HG02588 (cell line): Measurements from ENCODE around the gene MED25.
A peak's percentile ranks its signal among the peaks of the same experiment; 100 is the strongest.

Experiments
- ATAC-seq: cut with Tn5 transposase; IDR thresholded peaks from one replicate; pipeline ENCODE4 v1.9.1; 2021; ENCODE audit warnings: mild to moderate bottlenecking, moderate library complexity; ENCODE audit not compliant: unreplicated experiment

MED25 gene

DNA sequence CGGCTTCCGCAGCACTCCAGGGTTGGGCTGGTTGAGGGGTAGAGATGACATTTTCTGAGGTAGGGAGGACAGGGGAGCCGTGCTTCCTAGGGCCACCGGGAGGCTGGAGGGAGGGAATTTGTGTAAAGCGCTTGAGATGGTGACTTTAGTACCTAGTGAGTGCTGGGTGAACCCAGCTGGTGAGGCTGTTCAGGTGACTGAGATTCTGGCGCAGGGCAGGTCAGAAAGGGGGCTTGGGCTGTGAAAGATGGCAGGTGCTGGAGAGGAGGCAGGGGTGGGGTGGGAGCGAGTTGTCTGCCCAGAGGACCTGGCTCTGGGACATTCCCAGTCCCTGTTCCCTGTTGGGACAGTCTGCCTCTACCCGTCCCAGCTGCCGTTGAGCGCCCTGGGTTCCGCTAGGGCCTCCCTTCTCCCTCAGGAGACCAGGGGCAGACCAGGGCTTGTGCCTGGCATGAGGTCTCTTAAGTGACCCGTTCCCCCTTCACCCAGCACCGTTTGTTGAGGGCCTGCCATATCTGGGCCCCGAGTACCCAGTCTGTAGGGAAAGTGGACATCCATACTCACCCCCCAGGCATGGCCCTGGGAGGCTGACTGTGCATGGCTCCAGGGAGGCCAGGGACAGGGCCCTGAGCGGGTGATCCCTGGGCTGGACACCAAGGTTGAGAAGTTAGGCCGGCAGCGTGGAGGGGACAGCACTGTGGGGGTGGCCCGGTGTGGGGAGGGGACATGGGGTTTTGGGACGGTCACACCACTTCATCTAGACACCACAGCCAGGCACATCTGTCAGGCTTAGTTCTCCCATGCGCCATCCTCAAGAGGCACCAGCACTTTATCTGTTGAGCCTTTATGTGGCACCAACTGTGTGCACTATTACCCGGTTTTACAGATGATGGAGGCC lies 37.8 kb downstream of the MED25 start:
- no peak for ATAC-seq

GRCh38 chr19:49856574-49857021 lies 38.5 kb downstream of the MED25 start:
- ATAC-seq, result no peak

GRCh38 chr19:49857061-49857837 lies 39.2 kb downstream of the MED25 start:
- no peak for ATAC-seq

- ATAC-seq, result no peak
These were observed 39.7 kb downstream of the MED25 start for GRCh38 chr19:49857838-49858087.

GRCh38 chr19:49858088-49858985 lies 40.2 kb downstream of the MED25 start:
- ATAC-seq, result no peak

DNA sequence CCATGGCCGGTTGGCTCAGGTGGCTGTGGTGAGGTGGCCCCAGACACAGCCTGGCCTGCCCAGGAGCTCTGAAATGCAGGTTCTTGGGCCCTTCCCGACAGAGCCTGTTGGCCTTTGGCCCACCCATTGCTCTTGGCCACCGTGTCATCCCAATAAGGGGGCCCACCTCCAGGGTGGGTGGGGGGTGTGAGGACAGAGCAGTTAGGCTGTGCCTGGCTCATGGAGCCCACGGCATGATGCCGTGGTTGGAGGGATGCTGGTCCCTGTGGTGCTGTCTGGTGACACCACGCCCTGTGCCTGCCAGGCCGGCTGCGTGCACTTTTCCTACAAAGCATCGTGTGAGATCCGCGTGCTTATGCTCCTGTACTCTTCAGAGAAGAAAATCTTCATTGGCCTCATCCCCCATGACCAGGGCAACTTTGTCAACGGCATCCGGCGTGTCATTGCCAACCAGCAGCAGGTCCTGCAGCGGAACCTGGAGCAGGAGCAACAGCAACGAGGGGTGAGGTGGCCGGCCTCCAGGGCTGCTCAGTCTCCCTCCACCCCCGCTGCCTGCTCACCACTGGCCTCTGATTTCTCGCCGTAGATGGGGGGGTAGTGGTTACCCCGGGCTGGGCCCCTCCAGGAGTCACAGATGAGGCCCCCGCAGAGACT lies 41.7 kb downstream of the MED25 start:
- no peak for ATAC-seq

GRCh38 chr19:49860336-49861102 lies 42.4 kb downstream of the MED25 start:
- ATAC-seq, result no peak

GRCh38 chr19:49861107-49861506 lies 43.0 kb downstream of the MED25 start:
- ATAC-seq, result no peak

DNA sequence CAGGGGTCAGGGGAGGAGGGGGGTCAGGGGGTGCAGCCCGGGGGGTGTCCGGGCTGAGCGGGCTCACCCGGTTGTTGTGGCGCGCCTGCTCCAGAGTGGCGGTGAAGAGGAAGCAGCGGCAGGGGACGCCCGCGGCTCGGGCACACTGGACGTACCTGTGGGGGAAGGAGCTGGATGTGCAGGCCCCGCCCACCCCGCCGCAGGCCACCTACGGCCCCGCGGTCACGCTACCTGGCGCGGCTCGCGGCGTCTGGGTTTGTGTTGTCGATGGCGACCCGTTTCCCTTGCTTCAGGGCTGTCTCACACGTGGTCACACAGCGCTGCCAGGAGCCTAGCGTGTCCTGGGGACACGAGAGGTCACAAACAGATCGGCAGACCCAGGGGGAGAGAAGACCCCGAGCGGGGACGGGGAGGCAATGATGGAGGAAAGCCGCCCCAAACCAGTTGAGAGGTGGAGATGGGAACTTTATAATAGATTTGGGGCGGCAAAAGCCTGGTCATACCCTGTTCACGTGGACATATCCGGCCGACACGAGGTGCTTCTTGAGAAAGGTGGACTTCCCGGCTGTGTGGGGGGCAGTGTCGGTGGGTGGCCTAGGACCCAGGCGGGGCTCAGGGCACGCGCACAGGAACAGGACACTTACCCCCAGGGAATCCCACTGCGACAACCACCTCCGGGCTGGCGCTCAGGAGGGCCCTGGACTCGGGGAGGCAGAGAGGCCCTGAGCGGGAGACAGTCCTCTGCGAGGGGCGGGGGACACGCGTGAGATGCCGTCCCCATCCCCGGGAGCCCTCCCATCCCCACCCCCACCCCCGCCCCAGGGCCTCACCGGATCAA lies 43.7 kb downstream of the MED25 start:
- no peak for ATAC-seq

DNA sequence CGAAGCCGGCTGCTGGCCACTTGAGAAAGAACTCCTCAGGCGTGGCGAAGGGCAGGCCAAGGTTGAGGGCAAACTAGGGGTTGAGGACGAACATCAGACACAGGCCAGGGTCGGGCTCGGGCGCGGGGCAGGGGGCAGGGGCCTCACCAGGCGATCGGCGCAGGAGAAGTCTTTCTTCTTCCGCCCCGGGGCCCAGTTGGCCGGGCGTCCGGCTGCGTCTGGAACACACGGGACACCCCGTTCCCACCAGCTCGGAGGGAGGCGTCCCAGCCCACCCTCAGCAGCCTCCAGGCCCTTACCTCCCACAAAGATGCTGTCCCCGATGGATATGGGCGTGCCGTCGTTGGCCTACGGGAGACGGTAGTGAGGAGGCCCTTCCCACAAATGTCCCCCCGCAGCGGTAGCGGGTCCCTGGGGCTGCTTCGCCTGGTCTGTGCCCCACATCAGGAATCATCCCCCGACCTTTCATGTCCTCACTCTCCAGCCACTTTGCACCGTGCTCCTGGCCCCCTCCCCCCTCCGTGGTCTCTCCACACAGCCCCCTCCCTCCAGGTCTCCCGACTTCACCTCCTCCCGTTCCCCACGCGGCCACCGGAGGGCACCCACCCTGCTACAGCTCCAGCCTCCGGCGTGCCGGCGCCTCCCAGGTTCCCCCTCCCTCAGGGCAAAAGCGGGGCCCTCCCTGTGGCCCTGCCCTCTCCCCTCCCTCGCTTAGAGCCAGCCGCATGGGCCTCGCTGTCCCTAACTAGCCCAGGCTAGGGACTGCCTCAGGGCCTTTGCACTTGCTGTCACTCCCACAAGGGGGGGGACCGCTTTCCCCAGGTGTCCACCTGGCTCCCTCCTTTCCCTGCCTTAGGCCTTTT lies 44.5 kb downstream of the MED25 start:
- ATAC-seq, result no peak

- ATAC-seq, result no peak
These were observed 45.3 kb downstream of the MED25 start for GRCh38 chr19:49863254-49863934.

- ATAC-seq, result no peak
These were observed 45.8 kb downstream of the MED25 start for GRCh38 chr19:49863935-49864320.

GRCh38 chr19:49864890-49865289 lies 46.8 kb downstream of the MED25 start:
- ATAC-seq, result no peak

DNA sequence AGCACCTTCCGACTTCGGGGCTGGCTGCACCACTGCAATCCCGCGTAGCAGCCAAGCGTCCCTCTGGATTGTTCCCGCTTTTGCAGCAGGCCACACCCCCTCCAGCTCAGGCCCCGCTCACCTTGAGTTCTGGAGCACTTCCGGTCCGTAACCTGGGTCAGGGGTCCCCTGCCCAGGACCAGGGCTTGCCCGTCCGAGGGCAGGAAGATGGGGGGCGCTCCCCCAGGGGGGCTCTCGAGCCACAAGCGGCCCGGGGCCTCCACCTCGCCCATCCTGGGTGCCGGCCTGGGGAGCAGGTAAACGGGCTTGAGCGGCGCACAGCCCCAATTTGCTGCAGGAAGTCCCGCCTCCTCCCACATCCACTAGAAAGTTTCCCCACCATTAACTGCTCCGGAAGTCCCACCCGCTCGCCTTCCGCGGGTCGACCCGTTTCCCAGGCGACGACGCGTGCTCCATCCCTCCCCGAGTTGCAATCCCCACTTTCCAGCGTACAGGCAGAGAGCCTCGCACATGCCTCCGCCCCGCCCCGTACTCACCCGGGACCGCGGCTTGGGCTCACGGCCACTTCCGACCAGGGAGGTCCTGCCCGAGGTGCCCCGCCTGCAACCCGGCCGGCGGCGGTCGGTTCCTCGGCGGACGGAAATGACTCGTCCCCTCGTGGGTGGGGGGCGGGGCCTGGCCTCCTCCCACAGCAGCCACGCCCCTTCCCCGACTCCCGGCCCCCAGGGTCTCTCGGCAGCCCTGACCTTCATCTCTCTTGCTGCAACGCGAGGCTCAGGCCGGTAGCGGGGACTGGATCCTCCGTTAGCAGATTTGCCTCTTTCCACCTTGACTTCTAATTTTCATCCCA lies 49.1 kb downstream of the MED25 start, which contains the start of gene PNKP:
PNKP (minus strand) TSS at position 644 of the 850 bp plus-strand sequence; CDS start at position 272, 372 bp downstream.
- peak; percentile 34 for ATAC-seq

GRCh38 chr19:49869009-49869483 lies 51.0 kb downstream of the MED25 start:
- peak; percentile 12 for ATAC-seq
